GM19397 (cell line): ENCODE results near the gene EHBP1.
"Not testable (repeated sequence)": the region's sequence is repeated elsewhere in the genome, so short reads cannot be mapped to it uniquely, and the experiment has no call there.

Experiments
- ATAC-seq: cut with Tn5 transposase; IDR thresholded peaks from one replicate; pipeline ENCODE4 v1.9.1; 2021; ENCODE audit warnings: mild to moderate bottlenecking, moderate library complexity; ENCODE audit not compliant: unreplicated experiment

EHBP1 gene

GRCh38 chr2:62732262-62732777 is 26.8 kb downstream of the EHBP1 start:
- no peak for ATAC-seq

DNA sequence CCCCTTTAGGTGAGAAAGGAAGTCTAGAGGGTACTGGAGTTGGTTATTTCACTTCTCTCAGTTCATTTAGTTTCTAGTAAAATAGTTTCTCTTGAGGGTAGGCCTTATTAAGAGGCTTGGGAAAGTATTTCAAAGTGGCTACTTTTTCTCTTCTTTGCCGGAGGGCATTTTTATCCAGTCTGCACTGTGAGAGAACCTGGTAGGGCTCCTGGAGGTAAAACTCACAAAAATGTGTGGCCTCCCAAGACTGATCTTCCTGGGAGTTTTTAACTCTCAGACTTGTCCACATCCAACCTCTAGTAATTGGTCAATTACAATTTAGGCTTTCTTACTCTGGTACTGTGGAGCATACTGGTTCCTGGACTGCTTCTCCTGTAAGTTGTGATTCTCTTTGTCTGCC is 28.0 kb downstream of the EHBP1 start:
- no peak for ATAC-seq

- ATAC-seq = no peak
Observed at GRCh38 chr2:62736899-62737559, 31.5 kb downstream of the EHBP1 start.

DNA sequence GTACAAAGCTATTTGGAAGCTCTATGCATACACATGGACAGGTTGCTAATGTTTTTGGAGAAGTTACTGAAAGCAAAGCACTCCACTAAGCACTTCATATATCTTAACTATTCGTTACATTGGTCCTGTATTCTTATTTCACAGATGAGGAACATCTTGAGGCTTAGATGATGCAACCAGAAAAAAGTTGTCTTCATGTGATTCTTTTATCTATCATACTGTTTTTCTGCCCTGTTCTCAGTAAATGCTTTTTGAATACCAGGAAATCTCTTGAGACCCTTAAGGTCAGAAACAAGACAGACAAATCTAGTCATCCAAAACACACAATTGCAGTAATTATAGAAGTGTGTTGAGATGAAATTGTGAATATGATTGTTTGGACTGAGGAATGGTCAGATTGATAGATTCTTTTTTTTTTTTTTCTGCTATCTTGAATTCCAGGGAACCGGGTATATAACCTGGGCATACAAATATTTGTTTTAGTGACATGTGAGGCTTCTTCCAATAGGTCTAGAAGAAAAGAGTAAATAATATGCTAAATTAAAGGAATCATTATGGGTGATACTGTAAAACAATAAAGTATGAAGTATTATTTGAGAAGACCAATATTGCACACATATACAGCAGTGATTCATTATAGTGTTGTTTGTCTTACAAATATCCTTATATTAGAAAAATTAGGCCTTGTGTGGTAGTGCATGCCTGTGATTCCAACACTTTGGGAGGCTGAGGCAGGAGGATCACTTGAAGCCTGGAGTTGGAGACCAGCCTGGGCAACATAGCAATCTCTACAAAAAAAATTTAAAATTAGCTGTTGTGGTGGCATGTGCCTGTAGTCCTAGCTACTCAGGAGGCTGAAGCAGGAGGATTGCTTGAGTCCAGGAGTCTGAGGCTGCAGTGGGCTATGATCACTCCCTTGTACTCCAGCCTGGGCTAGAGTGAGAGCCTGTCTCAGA is 33.7 kb downstream of the EHBP1 start:
- no peak for ATAC-seq

DNA sequence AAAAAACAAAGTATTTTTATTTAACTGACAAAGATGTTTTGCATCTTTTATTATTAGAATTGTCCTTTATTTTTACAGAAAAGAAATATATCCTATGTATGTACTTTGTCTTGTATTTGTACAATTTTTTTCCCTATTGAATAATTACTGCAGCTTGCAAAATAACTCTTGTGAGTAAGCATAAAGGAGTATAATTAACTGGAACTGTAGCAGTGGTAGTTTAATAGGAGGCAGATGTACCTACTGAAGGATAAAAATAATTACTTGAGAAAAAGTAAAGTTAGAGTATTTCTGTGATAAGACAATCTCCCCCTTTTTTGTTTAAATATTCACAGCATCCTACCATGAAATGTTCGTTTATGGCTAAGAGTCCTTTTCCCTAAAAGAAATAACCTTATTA is 34.7 kb downstream of the EHBP1 start:
- no peak for ATAC-seq

DNA sequence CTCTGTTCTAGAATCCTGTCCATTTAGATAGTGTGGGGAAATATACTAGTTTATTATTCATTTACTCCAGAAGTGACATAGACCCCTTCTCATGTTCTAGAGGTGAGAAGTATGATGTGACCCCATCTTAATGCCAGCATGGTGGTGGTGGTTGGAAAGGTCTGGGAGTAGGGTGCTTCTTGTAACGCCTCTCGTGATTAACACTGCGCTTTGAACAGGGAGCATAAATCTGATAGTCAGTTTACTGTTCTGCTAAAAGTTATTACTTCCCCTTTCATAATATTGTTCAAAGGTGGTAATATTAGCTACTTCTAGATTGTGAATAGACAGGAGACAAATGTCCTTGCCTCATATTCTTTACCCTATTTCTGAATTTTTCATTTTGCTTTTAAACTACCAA is 35.6 kb downstream of the EHBP1 start:
- ATAC-seq = no peak

- no peak for ATAC-seq
Observed at GRCh38 chr2:62741954-62742722, 36.6 kb downstream of the EHBP1 start.

- ATAC-seq = no peak
Observed at GRCh38 chr2:62743506-62743905, 38.0 kb downstream of the EHBP1 start.

GRCh38 chr2:62744603-62745002 is 39.1 kb downstream of the EHBP1 start:
- ATAC-seq = no peak

DNA sequence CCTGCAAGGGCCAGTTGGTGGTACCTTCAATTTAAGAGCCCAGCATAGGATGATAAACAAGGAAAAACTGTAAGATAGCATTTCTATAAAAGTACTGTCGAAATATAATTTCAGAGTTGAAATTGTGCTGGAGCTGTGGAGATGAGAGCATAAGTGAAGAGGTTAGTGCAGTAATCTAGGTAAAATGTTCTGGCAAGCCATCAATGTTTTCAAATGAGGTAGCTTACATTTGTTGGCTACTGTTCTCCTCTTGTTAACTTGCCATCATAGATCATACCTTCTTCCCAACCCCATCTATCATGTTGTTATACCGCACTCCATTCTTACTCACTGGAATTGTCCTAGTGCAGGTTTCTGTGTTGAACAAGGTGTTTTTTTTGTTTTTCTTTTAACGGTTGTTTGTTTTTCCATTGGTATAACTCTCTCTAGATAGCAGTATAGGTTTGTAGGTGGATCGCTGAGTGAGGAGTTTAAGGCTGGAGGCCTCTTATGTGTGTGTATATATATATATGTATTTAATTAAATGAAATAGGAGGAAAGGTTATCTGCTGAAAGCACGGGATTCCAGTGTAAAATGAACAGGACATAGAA is 40.5 kb downstream of the EHBP1 start:
- no peak for ATAC-seq

GRCh38 chr2:62747169-62747568 is 41.7 kb downstream of the EHBP1 start:
- no peak for ATAC-seq

DNA sequence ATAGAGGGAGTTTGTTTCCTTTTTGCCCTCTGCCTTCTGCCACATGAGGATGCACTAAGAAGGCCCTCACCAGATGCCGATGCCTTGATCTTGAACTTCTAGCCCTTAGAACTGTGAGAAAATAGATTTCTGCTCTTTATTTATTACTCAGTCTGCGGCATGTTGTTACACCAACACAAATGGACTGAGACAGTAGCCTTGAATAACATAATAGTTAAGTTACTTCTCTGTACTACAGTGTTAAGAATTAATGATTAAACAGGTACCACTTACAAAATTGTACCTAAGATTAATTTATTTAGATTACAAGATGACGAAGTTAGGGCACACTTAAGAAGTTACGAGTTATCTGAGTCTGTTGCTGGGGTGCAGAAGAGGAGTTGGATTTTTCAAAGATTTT is 42.4 kb downstream of the EHBP1 start:
- ATAC-seq = no peak

DNA sequence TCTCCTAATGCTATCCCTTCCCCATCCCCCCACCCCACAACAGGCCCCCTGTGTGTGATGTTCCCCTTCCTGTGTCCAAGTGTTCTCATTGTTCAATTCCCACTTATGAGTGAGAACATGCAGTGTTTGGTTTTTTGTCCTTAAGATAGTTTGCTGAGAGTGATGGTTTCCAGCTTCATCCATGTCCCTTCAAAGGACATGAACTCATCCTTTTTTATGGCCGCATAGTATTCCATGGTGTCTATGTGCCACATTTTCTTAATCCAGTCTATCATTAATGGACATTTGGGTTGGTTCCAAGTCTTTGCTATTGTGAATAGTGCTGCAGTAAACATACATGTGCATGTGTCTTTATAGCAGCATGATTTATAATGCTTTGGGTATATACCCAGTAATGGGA is 43.6 kb downstream of the EHBP1 start:
- ATAC-seq = not testable (repeated sequence)

DNA sequence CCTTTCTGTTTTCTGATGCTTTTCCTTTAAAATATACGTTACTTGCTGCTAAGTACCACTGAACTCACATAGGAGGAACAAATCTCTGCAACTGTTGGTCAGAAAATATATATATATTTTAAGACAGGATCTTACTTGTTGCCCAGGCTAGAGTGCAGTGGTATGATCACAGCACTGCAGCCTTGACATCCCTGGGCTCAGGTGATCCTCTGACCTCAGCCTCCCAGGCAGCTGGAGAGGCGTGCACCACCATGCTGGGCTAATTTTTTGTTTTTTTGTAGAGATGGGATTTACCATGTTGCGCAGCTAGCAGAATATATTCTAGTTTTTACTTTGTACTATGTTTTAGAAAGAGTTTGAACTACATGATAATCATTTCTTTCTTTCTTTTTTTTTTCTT is 51.5 kb downstream of the EHBP1 start:
- ATAC-seq = no peak

GRCh38 chr2:62760026-62760425 is 54.5 kb downstream of the EHBP1 start:
- ATAC-seq = no peak

DNA sequence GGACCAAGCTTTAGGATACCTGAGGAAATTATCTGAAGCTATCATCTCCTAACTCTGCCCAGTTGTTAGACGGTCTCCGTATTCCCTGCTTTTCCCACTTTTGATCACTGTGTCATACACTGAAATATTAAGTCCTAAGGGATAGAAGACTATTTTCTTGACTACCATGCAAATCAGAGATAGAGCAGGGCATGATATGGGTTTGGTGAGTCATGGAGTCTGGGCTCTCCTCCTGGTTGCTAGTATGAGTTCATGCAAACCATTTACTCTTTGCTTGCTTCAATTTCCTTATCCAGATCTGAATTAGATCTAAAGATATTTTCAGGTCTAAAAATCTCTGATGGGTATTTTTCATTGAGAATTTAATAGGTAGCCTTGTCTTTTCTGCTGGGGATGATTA is 55.0 kb downstream of the EHBP1 start:
- no peak for ATAC-seq

DNA sequence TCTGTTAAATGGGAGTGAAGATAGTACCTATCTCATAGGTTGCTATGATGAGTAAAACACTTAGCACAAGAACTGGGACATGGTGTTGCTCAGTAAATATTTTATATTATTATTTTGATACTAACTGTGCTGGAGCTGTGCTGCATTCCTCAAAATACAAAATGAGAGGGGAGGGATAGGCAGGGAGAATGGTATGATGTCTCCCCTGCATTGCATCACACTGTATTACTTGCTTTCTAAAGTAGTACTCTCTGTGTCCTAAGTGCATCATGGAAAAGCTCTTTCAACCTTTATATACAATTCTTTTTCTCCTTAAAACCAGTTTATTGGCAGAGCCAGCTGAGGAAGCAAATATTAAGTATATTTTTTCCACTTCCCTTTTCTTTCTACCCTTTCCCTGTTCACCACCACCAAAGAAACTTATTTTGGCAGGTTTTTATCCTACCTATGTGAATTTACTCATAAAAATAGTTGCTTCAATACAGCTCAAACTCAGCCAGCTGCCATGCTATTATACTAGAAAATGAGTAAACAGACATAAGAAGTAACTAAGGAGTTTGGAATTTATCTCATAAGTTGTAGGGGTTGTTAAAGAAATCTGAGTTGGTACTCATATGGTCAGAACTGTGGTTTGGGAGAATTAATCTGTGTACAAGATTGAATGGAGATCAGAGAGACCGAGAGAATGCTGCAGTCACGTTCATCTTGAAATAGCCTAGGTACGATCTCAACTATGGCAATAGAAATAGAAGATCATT is 60.3 kb downstream of the EHBP1 start:
- ATAC-seq = no peak

DNA sequence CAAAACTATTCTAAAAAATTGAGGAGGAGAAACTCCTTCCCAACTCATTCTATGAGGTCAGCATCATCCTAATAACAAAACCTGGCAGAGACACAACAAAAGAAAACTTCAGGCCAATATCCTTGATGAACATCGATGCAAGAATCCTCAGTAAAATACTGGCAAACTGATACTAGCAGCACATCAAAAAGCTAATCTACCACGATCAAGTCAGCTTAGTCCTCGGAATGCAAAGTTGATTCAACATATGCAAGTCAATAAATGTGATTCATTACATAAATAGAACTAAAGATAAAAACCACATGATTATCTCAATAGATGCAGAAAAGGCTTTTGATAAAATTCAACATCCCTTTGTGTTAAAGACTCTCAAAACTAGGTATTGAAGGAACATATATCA is 63.1 kb downstream of the EHBP1 start:
- no peak for ATAC-seq

- no peak for ATAC-seq
Observed at GRCh38 chr2:62770629-62771028, 65.1 kb downstream of the EHBP1 start.
